HL-60/S4 treated with retinoic acid at 250 ng/mL for 4 days and 3 days (cell line): ENCODE measurements around the gene ABLIM3.
"Not testable (repeated sequence)": the region's sequence is repeated elsewhere in the genome, so short reads cannot be mapped to it uniquely, and the experiment has no call there.

ENCODE experiments used
- in situ Hi-C: fragments of 300-500 bp; cut with MboI; formaldehyde crosslinking; loops from 2 replicates; pipeline ENCODE4 v1.7.0; 2022; ENCODE audit warnings: low sequenced_read_pairs

ABLIM3 gene

DNA sequence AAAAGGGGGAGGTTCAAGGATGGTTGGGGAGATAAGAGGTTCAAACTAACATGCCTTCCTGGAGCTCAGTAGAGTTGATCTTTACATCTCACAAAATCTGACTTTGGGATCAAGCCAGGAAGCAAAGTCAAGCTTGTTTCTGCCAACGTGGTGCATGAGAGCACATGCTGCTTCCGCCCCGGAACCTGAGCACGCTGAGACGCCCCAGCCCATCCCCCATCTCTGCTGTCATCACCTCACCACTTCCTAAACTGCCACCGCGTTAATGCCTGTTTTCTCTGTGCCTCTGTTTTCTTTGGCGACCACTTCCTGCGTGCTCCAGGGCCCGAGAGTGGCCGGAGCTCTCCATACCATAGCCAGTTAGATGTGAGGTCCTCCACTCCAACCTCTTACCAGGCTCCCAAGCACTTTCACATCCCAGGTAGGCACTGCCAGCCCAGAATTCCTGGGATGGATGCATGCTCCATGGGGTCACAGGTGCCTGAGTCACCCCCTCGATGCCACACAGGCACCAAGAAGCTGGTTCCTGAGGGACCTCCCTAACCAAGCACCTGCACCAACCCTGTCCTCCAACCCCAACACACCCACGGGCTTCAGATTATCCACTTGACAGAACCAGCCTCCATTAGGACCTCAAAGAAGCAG lies 99.2 kb downstream of the ABLIM3 start:
- in situ Hi-C loops, result no loop called here

GRCh38 chr5:149242339-149242738 lies 101.0 kb downstream of the ABLIM3 start:
- in situ Hi-C loops, result no loop called here

DNA sequence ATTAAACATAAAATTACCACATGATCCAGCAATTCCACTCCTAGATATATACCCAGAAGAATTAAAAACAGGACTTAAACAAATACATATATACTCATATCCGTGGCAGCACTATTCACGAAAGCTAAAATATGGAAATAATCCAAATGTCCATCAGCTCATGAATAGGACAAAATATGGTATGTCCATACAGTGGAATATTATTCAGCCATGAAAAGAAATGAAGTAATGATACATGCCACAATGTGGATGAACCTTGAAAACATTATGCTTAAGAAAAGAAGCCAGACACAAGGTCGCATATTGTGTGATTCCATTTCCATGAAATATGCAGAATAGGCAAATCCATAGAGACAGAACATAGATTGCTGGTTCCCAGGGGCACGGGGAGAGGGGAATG lies 105.6 kb downstream of the ABLIM3 start:
- in situ Hi-C loops, result no loop called here

- in situ Hi-C loops, result no loop called here
Observed at GRCh38 chr5:149247726-149248125, 106.4 kb downstream of the ABLIM3 start.

DNA sequence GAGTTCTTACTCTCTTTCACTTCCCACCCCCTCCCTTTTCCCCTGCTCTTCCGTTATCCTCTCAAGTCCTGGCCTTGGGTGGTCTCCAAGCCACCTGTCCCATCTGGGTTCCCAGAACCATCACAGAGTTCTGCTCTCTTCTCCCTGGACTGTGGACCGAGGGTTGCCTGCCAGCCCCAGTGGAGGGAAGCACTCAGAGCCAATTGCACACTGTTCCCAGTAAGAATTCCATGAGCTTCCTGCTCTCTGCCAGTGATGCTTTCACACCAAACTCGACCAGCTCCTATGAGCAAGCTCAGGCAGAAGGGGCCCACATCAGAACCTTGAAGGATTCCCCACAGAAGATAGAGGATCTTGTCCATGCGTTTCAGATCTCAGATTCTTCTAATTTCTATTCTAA lies 110.3 kb downstream of the ABLIM3 start:
- in situ Hi-C loops, result no loop called here

DNA sequence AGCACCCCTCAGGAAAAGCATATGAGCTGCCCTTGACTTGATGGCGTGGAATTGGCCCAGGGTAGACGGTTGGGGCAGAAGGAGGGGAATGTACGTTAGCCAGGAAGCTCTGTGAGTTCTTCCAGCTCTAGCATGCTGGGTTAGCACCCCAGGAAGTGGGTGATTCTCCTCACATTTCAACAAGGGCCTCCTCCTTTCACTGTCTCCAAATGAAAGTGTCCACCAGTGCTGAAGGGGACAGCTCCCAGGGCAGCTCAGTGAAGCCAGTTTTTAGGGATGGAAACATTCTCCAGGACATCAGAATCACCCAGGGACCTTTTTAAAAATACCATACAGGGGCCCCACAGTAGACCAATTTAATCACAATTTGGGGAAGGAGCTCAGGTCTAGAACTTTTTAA lies 113.2 kb downstream of the ABLIM3 start:
- in situ Hi-C loops, result no loop called here

GRCh38 chr5:149256451-149256850 lies 115.2 kb downstream of the ABLIM3 start:
- in situ Hi-C loops, result no loop called here

GRCh38 chr5:149257131-149257530 lies 115.8 kb downstream of the ABLIM3 start:
- in situ Hi-C loops, result no loop called here

GRCh38 chr5:149257889-149258705 lies 116.8 kb downstream of the ABLIM3 start:
- in situ Hi-C loops, result no loop called here

DNA sequence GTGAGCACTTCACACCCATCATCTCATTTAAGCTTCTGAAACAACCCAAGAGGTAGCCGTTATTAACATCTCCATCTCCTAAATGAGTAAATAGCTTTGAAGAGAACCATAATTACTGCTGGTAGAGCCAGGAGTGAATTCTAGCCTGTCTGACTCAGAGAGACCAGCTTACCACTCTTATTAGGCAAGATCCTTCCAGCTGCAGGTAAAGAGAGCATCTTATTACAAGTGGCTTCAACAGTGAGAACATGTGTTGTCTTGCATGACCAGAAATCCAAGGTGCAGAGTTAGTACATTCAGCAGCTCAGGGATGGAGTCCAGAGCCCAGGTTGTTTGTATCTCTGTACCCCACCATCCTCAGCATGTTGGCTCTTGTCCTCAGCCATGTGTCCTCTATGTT lies 119.5 kb downstream of the ABLIM3 start:
- in situ Hi-C loops, result no loop called here

GRCh38 chr5:149261246-149261645 lies 120.0 kb downstream of the ABLIM3 start:
- in situ Hi-C loops, result no loop called here

GRCh38 chr5:149262315-149262714 lies 121.0 kb downstream of the ABLIM3 start:
- in situ Hi-C loops, result no loop called here

GRCh38 chr5:149264439-149265067 lies 123.3 kb downstream of the ABLIM3 start:
- in situ Hi-C loops, result no loop called here

GRCh38 chr5:149265068-149265465 lies 123.8 kb downstream of the ABLIM3 start:
- in situ Hi-C loops, result no loop called here

DNA sequence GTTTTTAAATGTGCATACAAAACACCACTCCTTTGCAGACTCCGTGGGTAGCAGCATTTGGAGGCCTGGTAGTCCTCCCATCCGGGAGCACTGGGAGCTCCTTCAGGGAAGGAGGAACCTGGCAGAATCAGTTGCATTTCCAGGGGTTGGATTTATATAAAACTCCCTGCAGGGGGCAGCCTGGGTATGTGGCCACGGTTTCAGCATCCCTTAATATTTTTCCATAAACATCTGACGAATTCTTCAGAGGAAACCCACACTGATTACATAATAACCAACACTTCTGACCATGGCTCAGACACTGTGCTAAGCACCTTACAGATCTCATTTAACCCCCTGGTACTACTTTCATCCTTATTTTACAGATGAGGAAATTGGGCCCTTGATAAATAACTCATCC lies 124.3 kb downstream of the ABLIM3 start:
- in situ Hi-C loops, result no loop called here

- in situ Hi-C loops, result no loop called here
Observed at GRCh38 chr5:149267241-149267973, 126.1 kb downstream of the ABLIM3 start.

- in situ Hi-C loops, result no loop called here
Observed at GRCh38 chr5:149268928-149269557, 127.8 kb downstream of the ABLIM3 start.

DNA sequence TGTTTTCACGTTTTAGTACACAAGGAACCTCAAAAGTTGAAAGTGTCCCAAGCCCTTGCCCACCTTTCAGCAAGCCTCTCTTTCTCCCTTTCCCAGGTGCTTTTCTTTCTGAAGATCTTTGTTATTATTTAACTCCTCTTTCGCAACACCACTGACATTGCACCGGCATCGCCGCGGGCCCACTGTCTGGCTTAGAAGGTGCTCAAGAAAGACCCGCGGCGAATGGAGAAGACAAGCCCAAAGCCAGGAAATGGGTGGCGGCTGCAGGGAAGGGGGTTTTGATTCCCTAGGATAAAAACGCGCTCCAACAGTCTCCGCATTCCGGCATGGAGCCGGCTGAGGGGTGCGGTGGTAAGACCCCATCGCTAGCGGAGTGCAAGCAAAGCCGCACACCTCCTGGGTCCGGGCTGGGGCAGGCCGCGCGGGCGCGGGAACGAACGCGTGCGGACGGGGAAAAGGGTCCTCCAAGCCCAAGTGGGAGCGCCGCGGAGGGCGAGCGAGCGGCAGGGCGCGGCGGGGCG lies 130.0 kb downstream of the ABLIM3 start:
- in situ Hi-C loops, result no loop called here

DNA sequence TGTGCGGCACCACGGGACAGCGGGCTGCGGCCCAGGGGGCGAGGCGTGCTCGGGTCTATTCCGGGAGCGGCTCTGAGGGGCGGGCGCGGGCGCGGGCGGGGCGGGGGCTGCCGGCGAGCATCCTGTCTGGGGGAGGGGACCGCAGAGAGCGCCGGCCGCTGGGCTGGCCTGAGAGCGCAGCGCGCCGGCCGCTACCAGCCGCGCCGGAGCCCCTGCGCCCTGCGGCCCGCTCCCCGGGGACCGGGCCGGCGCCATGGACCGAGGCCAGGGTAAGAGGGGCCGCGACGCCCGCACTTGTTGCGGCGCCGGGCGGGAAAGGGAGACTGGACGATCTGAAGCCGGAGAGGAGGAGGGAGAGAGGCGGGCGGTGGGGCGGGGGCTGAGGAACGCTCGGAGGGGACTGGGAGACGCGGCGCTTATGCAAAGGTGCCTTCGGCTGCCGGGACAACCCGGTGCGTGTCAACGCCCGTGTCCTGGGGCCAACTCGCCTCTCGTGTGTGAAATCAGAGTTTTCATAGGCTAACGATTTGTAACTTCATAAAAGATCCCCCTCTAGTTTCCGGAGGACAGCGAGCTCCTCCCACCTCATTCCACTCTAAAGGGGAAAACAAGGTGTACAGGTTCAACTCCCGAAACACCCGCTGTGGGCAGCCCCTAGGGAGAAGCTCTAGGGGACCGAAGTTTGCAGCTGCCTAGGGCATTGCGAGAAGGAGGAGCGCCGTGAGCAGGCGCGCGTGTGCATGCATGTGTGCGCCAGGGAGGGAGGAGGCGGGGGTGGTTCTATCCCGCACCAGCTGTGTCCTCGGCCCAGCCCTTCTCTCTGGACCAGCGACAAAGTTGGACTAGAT lies 130.6 kb downstream of the ABLIM3 start, which contains the start of gene AFAP1L1:
Gene AFAP1L1 (plus strand): TSS at position 144 of the 848 bp plus-strand sequence. CDS start 110 bp downstream, at position 254.
- in situ Hi-C loops, result no loop called here

DNA sequence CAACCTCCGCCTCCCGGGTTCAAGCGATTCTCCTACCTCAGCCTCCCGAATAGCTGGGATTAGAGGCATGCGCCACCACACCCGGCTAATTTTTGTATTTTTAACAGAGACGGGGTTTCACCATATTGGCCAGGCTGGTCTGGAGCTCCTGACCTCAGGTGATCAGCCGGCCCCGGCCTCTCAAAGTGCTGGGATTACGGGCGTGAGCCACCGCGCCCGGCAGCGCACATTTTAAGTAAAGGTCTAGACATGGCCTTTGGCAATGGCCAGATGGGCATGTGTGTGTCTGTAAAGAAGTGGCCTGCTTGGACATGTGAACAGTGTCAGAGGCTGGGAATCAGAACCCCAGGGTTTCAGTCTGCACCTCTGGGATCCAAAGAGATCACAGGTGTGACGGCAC lies 131.5 kb downstream of the ABLIM3 start:
- in situ Hi-C loops, result not testable (repeated sequence)
